Right renal cortex interstitium (tissue), 3 donors: ENCODE measurements around the gene CTNS. TPM values are rescaled to one million over a fixed set of nuclear protein-coding genes. Genes with fewer than 3 reads are reported as not detected.

ENCODE experiments used
- DNase-seq, 3 donors: peaks; one replicate each; pipeline ENCODE4 v3.0.0-alpha.2; 2013; ENCODE audit warnings: low read depth in 3 of 3, low spot score in 2 of 3
- polyA plus RNA-seq, 3 donors: library from polyadenylated mRNA; unstranded; fragments of 120-200 nt; gene quantifications; one replicate each; pipeline ENCODE4 v1.2.1, GENCODE V29; 2013; ENCODE audit not compliant: insufficient read length in 3 of 3

CTNS gene
- polyA plus RNA-seq, 3 donors: 19.2 to 21.5 (median 19.6) TPM

GRCh38 chr17:3622977-3623594 lies 13.5 kb upstream of the CTNS start:
- DNase-seq: no peak

DNA sequence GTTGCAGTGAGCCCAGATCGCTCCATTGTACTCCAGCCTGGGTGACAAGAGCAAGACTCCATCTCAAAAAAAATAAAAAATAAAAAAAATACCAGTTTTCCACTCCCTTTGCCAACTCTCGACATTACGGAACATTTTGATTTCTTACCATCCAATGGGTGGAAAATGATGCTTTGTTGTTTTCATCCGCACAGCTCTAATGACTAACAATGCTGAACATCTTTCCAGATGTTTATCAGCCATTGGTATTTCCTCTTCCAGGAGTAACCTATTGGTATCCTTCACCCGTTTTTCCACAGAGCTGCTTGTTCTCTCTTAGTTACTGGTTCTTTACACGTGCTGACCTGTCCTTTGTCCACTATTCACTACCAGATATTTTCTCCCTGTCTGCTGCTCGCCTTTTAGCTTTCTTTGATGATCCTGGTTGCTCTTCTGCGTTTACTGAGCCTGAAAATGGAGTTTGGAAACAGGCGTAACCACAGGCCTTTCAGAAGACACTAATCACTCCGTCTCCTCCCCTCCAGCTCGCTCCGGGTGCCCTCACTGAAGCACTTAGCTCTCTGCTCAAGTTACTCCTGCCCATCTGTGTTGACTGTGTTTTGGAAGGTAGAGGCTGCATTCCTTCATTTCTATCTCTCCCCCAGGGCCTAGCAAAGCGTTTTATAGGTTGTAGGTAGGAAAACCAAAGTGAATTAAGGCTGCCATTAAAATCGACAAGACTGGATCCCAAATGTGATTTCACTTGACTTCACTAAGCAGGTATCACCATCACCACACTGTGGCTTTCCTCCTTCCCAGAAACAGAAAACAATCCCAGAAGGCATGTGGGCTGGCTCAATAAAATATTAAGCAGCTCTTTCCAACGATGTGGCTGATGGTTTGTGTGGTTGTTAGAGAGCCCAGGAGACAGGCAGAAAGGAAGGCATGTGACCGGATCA lies 9.5 kb upstream of the CTNS start:
- DNase-seq: no peak

DNA sequence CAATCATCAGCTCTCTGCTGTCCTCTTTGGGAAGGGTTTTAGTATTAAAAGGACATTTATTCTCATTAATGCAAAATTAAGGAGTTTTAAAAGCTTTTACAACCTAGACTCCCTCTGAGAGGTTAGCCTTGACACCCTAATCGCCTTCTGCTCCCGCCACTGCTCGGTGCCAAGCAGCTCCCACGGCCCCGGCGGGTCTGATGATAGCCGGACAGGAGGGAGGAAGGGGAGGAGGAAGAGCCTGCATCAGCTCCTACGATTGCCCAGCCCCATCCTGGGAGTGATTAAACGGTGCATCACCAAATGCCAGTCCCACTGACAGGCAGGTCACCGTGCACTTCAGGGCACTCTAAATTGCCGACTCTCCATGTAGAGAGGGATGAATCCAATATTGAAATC lies 8.8 kb upstream of the CTNS start:
- no peak for DNase-seq

GRCh38 chr17:3630781-3631180 lies 5.8 kb upstream of the CTNS start:
- DNase-seq: no peak

DNA sequence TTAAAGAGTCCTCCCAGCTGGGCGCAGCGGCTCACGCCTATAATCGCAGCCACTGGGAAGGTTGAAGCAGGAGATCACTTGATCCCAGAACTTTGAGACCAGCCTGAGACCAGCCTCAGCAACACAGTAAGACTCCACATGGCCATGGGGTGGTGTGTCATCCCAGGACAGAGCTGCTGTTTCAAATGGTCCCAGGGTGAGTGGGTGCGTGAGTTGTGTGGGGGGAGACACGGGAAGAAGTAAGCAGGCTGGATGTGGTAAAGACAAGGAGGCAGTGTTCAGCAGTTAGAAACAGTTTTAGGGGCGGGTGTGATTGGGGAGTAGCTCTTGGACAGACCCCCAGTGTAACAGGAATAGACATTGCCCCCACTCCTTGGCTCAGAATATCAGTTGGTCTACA lies 4.3 kb upstream of the CTNS start:
- no peak for DNase-seq

DNA sequence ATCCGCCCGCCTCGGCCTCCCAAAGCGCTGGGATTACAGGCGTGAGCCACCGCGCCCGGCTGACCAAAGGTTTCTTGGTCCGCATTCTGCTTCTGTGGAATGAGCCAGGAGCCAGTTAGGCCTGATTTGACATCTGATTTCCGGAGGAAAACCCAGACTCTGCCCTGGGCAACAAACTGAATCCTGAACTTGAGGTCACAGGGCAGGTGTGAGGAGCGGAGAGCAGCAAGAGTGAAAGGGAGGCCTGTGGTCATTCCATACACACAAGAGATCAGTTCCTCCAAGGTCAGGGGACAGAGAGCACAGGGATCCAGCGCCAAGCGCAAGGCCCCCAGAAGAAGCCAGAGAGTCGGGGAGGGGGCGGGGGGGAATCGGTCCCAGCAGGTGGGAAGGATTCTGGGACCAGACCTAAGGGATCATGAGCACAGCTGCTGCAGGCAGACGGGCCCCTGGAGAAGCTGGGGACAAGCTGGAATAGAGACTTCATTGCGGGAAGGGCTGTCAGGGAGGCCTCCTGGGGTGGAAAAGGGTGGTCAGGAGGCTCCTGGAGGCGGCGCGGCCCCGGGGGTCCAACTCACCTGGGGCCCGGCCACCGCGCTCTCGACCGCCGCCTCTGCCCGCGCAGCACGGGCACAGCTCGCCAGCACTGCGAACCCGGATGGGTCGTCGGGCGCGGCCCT lies 946 bp upstream of the CTNS start:
- no peak for DNase-seq

GRCh38 chr17:3636908-3637373 lies 381 bp downstream of the CTNS start:
- no peak for DNase-seq

DNA sequence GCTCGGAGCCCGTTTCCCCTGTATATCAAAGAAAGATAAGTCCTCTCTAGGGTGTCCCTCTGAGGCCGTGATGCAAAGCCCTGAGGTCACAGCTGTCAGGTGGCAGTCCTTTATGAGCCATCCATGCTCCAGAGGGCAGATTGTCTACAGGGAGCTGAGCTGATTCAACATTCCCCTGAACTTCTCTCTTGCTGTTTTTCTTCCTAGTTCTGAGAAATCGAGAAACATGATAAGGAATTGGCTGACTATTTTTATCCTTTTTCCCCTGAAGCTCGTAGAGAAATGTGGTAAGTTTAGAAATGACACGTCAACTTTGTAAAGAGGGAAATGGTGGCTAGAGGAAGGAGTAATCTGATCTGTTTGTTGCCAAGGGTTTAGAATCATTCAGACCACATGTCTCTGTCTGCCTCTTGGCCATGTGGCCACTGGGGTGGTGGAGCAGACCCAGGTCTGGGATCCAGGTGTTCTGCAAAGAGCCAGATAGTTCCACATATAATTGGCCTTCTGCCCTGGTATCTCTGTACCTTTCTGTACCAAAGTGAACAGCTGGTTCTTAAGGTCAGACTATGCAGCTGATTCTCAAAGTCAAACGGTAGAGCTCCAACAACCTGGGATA lies 3.5 kb downstream of the CTNS start:
- no peak for DNase-seq

- DNase-seq: no peak
These were observed 4.5 kb downstream of the CTNS start for GRCh38 chr17:3641014-3641413.

DNA sequence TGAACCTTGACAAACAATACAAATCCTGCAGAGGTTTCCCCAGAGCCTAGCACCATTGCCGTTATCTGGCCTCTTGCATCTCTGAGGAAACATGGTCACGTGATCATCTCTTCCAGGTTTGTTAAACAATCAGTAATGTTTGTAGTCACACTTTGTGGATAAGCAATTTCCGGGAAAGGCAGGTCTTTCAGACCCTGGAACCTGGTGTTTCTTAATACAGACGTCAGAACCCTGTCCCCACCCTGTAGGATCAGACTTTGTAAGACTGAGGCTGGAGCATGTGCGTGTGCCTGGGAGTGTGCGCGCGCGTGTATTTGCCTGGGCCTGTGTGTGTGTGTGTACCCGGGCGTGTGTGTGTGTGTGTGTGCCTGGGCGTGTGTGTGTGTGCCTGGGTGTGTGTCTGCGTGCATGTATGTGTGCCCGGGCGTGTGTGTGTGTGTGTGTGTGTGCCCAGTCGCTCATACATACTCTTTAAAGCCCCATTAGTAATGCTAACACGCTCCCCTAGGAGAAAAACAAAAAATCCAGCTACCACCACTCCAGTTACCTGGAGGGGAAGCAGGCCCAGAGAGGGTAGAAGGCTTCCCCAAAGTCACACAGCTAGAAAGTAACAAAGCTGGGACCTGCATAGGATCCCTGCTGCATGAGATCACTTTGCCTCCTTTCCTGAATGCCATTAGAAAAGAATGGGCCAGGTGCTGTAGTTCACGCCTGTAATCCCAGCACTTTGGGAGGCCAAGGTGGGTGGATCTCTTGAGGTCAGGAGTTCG lies 5.3 kb downstream of the CTNS start:
- DNase-seq: no peak

- DNase-seq: no peak
These were observed 7.4 kb downstream of the CTNS start for GRCh38 chr17:3643889-3644349.

DNA sequence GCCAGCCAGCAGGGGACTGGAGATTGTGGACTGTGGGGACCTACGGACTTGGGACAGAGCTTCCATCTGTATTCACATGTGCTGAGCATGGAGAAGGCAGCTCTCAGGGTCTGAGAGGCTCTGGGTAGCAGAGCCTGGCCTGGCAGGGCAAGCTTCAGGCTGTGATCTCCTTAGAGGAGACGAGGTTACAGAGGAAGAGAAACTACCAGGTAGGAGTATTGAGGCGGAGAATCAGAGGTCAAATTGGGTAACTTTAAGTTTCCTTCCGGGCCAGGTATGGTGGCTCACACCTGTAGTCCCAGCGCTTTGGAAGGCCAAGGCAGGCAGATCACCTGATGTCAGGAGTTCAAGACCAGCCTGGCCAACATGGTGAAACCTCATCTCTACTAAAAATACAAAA lies 8.8 kb downstream of the CTNS start:
- DNase-seq: no peak

GRCh38 chr17:3647251-3647650 lies 10.7 kb downstream of the CTNS start:
- DNase-seq: no peak

DNA sequence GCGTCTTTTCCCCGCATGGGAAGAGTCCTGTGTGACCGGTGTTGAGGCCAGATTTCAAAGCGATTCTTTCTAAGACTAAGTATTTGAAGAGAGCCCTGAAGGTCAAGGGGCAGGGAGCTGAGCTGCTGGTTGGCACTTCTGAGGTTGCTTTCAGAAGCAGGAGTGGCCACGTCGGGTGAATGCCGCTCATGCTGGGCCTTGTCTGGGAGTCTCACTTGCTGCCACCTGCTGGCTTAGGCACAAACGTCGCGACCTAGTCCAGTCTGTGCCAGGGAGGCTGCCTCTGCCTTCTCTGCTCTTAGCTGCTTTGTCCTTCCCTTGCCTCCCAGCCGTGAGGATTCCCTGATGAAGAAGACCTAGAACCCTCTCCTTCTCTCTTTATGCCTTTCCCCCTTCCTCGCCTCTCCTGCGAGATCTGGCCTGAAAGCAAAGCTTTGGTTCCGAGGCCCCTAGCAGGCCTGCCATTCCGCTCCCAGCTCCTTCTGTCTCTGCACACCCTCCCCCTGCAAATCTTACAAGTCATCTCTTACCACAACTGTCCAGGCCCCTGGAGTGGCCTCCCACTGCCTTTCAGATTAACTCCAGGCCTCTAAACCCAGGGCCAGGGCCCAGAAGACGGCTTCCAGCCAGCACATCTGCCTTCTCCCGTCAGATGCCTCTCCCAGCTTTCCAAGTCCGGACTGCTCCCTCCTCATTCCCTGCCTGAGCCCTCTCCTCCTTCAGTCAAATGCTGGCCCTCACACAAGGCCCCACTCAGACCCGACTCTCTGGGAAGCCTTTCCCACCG lies 11.4 kb downstream of the CTNS start:
- DNase-seq: no peak

DNA sequence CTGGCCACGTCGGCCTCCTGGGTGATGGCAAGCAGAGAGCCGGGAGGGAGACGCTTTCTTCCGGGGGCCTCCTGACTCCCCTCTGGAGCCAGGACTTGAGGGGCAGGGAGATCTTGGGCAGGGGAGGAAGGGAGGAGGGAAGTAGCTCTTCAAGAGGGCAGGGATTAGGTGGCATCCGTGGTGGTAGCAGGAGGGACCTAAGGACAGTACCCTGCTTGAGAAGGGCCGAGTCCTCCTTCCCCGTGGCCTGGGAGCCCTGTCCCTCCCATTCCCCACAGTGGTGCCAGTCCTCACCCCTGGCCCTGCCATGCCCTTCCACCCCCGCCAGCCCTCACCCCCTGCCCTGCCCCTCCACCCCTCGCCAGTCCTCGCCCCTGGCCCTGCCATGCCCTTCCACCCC lies 19.2 kb downstream of the CTNS start:
- no peak for DNase-seq

DNA sequence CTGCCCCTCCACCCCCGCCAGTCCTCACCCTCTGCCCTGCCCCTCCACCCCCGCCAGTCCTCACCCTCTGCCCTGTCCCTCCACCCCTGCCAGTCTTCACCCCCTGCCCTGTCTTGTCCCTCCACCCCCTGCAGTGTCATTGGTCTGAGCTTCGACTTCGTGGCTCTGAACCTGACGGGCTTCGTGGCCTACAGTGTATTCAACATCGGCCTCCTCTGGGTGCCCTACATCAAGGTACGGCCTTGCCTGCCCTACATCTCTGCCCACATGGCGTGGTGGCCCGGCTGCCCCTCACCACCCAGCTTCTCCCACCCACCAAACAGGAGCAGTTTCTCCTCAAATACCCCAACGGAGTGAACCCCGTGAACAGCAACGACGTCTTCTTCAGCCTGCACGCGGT lies 19.8 kb downstream of the CTNS start:
- DNase-seq: no peak

DNA sequence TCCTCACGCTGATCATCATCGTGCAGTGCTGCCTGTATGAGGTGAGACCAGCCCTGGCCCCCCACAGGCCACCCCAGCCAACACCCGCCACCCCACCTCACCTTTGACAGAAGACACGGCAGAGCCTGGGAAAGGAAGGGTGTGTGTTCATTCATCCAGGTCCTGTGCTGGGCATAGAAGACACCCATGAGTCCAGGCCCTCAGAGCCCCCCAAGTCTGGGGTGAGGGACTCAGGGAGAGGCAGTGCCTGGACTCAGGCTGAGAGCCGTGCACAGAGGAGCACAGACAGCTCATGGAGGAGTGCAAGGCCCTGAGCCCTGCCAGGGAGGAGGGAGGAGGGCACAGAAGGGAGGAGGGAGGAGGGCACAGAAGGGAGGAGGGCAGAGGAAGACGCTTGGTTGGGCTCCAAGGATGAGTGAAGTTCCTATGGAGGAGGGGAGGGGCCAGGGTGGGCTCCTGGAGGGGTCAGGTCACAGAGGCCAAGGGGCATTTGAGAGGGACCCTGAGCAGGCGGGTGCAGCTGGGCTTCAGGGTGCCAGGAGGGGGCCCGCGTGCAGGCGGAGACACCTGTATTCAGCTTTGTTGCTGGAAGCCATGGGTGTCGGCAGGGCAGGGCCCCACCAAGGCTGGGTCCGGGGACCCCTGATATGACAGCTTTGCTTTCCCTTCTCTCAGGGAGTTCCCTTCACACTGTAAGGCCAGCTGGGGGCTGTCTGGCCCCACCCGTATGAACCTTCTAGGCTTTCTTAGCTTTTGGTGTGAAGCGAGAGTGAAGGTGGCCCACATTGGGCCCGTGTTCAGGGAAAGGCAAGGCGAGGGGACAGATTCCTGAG lies 20.4 kb downstream of the CTNS start:
- no peak for DNase-seq

- DNase-seq: no peak
These were observed 21.0 kb downstream of the CTNS start for GRCh38 chr17:3657588-3657869.
